Body of pancreas (tissue), 4 donors: ENCODE measurements around the gene HOXD3. TPM values are rescaled to one million over a fixed set of nuclear protein-coding genes. Genes with fewer than 3 reads are reported as not detected.

Source experiments
- ATAC-seq: fragments of 150-250 bp; one replicate; pipeline ENCODE4 v1.9.1; 2016
- DNase-seq, 4 donors: peaks; one replicate each; pipeline ENCODE4 v3.0.0-alpha.2; 2019
- H3K27ac ChIP-seq, 4 donors: fragments of 200-600 bp; sonication (generic); 1 replicate in 3 of 4; 2 replicates in 1 of 4; pipeline versions ENCODE4 v1.5.1 to v1.6.1; 2016 to 2019; ENCODE audit warnings: mild to moderate bottlenecking in 1 of 4, mixed read lengths in 1 of 4, moderate library complexity in 1 of 4
- H3K27me3 ChIP-seq, 2 donors: fragments of 200-600 bp; sonication (generic); one replicate each; pipeline ENCODE4 v1.6.0; 2016; ENCODE audit warnings: mild to moderate bottlenecking in 1 of 2
- H3K36me3 ChIP-seq, 2 donors: fragments of 200-600 bp; sonication (generic); replicated peaks in 1 of 2; 2 replicates each; pipeline ENCODE4 v1.5.1; 2016; ENCODE audit warnings: low read depth in 2 of 2; ENCODE audit not compliant: insufficient read depth in 1 of 2
- H3K4me1 ChIP-seq: fragments of 200-600 bp; sonication (generic); one replicate; pipeline ENCODE4 v1.6.0; 2016
- H3K4me3 ChIP-seq, 2 donors: fragments of 200-600 bp; sonication (generic); 1 replicate in 1 of 2; 2 replicates in 1 of 2; pipeline ENCODE4 v1.5.1; 2016 to 2019
- H3K9me3 ChIP-seq, 3 donors: fragments of 200-600 bp; sonication (generic); 1 replicate in 2 of 3; 2 replicates in 1 of 3; pipeline ENCODE4 v1.5.1; 2016
- CTCF ChIP-seq, 7 experiments: fragments of 450-650 bp in 4 of 7; fragments of 200-600 bp in 3 of 7; sonication (generic) in 3 of 7; IDR thresholded peaks; one replicate each; pipeline ENCODE4 v1.5.1; 2016 to 2019; ENCODE audit warnings: antibody characterized with exemption in 7 of 7
- POLR2A ChIP-seq, 3 donors: fragments of 450-650 bp; IDR thresholded peaks; one replicate each; pipeline ENCODE4 v1.6.1; 2016; ENCODE audit warnings: antibody characterized with exemption in 3 of 3, mild to moderate bottlenecking in 2 of 3
- WGBS, 2 donors: methylation state at CpG; one replicate each; pipeline ENCODE4 v1.1.5; 2017; 5-methylcytosine and 5-hydroxymethylcytosine counted together
- intact Hi-C: fragments of 100-400 bp; cut with DNase I; formaldehyde crosslinking; loops from one replicate; pipeline ENCODE4 v1.15.1; 2023
- total RNA-seq, 2 donors: library from RNA; depleted of rRNA; stranded (reverse); fragments of >200 nt; gene quantifications; one replicate each; pipeline ENCODE4 v1.1.0, GENCODE V29; 2016

The HOXD3 gene
- total RNA-seq, 2 donors from 2014 or later, result 0.26 TPM; not detected in 1

DNA sequence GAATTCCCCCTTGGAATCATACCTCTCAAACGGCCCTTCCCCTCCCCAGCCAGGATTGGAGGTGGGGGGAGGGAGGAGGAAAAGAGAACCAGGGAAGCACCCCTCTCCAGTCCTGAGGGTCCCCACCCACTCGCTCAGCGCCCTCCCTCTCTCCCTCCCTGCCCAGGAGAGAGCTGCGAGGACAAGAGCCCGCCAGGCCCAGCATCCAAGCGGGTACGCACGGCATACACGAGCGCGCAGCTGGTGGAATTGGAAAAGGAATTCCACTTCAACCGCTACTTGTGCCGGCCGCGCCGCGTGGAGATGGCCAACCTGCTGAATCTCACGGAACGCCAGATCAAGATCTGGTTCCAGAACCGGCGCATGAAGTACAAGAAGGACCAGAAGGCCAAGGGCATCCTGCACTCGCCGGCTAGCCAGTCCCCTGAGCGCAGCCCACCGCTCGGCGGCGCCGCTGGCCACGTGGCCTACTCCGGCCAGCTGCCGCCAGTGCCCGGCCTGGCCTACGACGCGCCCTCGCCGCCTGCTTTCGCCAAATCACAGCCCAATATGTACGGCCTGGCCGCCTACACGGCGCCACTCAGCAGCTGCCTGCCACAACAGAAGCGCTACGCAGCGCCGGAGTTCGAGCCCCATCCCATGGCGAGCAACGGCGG, 14.4 kb downstream of the HOXD3 start:
- H3K36me3 ChIP-seq, result no peaks in the 10 kb centered on the region
- H3K4me1 ChIP-seq, result peaks cover 18% of the 10 kb centered on the region
- peaks cover 0 to 36% of the 10 kb centered on the region in 2 donors for H3K27me3 ChIP-seq
- ATAC-seq, result no peak
- DNase-seq, result no peak
- H3K9me3 ChIP-seq, result no peaks in the 10 kb centered on the region
- H3K27ac ChIP-seq, result no peak overlapping the region
- intact Hi-C loops, result no loop called here
- 12 to 17% methylated on average over 1 to 50 of the region's 51 CpGs for WGBS, 2 donors
- TF ChIP-seq POLR2A (IDR thresholded peaks at IDR 0.05), result no peak
- no peak for TF ChIP-seq CTCF (IDR thresholded peaks at IDR 0.05)
- no peak overlapping the region for H3K4me3 ChIP-seq

- no peaks in the 10 kb centered on the region for H3K9me3 ChIP-seq
- H3K4me1 ChIP-seq, result peaks cover 18% of the 10 kb centered on the region
- TF ChIP-seq CTCF (IDR thresholded peaks at IDR 0.05) (no peak), POLR2A (IDR thresholded peaks at IDR 0.05) (no peak)
- H3K27me3 ChIP-seq, result peaks cover 0 to 36% of the 10 kb centered on the region in 2 donors
- WGBS, 2 donors, result 8 to 13% methylated on average over 30 to 58 of the region's 60 CpGs
- no peak overlapping the region for H3K4me3 ChIP-seq
- intact Hi-C loops, result no loop called here
- ATAC-seq, result no peak
- H3K36me3 ChIP-seq, result no peaks in the 10 kb centered on the region
- no peak overlapping the region for H3K27ac ChIP-seq
- DNase-seq, result no peak
Observed at GRCh38 chr2:176172007-176172894, 15.1 kb downstream of the HOXD3 start.

- Histone ChIP-seq H3K36me3 (no peaks in the 10 kb centered on the region), H3K4me3 (no peak overlapping the region), H3K4me1 (peaks cover 21% of the 10 kb centered on the region), H3K27me3 (peaks cover 0 to 39% of the 10 kb centered on the region in 2 donors), H3K27ac (no peak overlapping the region), H3K9me3 (no peaks in the 10 kb centered on the region)
- WGBS, 2 donors, result 20 to 24% methylated on average over 14 of the region's 14 CpGs
- ATAC-seq, result no peak
- DNase-seq, result no peak
- no peak for TF ChIP-seq CTCF (IDR thresholded peaks at IDR 0.05)
- no peak for TF ChIP-seq POLR2A (IDR thresholded peaks at IDR 0.05)
- intact Hi-C loops, result no loop called here
Observed at GRCh38 chr2:176172895-176173566, 15.9 kb downstream of the HOXD3 start.

DNA sequence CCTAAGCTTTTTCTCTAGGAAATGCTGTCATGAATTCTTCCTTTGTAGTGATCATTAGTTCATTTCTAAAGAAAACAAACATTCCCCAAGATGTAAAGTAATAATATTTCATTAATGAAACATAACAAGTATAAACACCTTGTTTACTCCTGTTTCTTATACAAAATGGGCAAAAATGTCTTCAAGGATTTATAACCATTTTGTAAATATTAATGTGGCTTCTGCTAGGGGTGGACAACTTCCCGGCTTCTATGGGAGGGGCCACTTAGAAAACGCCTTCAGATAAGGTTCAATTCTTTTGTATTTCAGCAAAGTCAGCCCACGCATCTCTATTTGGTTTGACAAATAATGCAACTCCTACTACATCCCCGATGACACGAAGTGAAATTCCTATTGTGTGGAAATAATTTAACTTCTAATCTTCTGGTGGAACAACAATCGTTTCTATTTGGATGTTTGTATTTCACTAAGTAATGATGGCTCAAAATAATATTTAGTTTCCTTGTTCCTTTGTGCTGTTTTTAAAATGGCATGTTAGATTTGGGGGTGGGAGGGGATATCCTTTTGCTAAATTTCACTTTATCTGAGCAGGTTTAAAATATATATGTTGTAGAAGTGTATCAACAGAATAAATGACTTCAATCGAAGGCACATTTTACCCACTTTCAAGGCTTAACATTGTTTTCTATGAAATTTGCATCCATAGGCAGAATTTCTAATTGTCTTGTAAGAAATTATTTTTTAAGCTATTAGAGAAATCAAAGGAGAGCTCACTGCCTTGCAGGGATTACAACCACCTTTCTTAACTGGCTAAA, 16.7 kb downstream of the HOXD3 start:
- no peak for DNase-seq
- Histone ChIP-seq H3K4me3 (no peak overlapping the region), H3K27ac (no peak overlapping the region), H3K9me3 (no peaks in the 10 kb centered on the region), H3K4me1 (peaks cover 28% of the 10 kb centered on the region), H3K27me3 (peaks cover 0 to 45% of the 10 kb centered on the region in 2 donors), H3K36me3 (no peaks in the 10 kb centered on the region)
- intact Hi-C loops, result no loop called here
- ATAC-seq, result no peak
- TF ChIP-seq POLR2A (IDR thresholded peaks at IDR 0.05) (no peak), CTCF (IDR thresholded peaks at IDR 0.05) (no peak)
- WGBS, 2 donors, result 8 to 13% methylated on average over 7 of the region's 7 CpGs
